SJCRH30 (cell line): ENCODE data around the gene BAMBI. TPM values are rescaled to one million over a fixed set of nuclear protein-coding genes. Genes with fewer than 3 reads are reported as not detected.

Source experiments
- DNase-seq, 2 experiments: peaks; one replicate each; pipeline ENCODE4 v3.0.0-alpha.2; 2015 to 2020
- H3K27ac ChIP-seq: fragments of 250-450 bp; sonication (Bioruptor Pico); 2 replicates; pipeline ENCODE4 v1.5.1; 2020; ENCODE audit warnings: mild to moderate bottlenecking, moderate library complexity
- H3K27me3 ChIP-seq: fragments of 250-450 bp; sonication (Bioruptor Pico); 2 replicates; pipeline ENCODE4 v1.5.1; 2020; ENCODE audit warnings: mild to moderate bottlenecking, moderate library complexity
- H3K36me3 ChIP-seq: fragments of 250-450 bp; sonication (Bioruptor Pico); 2 replicates; pipeline ENCODE4 v1.5.1; 2020; ENCODE audit warnings: mild to moderate bottlenecking, moderate library complexity
- H3K4me1 ChIP-seq: fragments of 250-450 bp; sonication (Bioruptor Pico); 2 replicates; pipeline ENCODE4 v1.5.1; 2020; ENCODE audit warnings: mild to moderate bottlenecking, moderate library complexity
- H3K4me3 ChIP-seq: fragments of 250-450 bp; sonication (Bioruptor Pico); 2 replicates; pipeline ENCODE4 v1.5.1; 2020; ENCODE audit warnings: mild to moderate bottlenecking, moderate library complexity
- H3K9me3 ChIP-seq: fragments of 250-450 bp; sonication (Bioruptor Pico); replicated peaks from 2 replicates; pipeline ENCODE4 v1.5.1; 2020; ENCODE audit warnings: mild to moderate bottlenecking, moderate library complexity
- total RNA-seq: library from RNA; depleted of rRNA; stranded (reverse); fragments of >200 nt; shearing (Covaris generic); gene quantifications from 2 replicates; pipeline ENCODE4 v1.2.3, GENCODE V29; 2014; rRNA removed

The BAMBI gene
- total RNA-seq, 1 experiment from 2014 or later = 3.8 TPM

- Histone ChIP-seq H3K4me1 (no peaks in the 10 kb centered on the region; the same call in 1 of the 2 replicates), H3K27me3 (no peaks in the 10 kb centered on the region), H3K4me3 (no peak overlapping the region), H3K36me3 (no peaks in the 10 kb centered on the region), H3K27ac (no peak overlapping the region), H3K9me3 (no peaks in the 10 kb centered on the region)
- DNase-seq = no peak
Observed at GRCh38 chr10:28728366-28728765, 51.0 kb downstream of the BAMBI start.

- Histone ChIP-seq H3K9me3 (no peaks in the 10 kb centered on the region), H3K27ac (no peak overlapping the region), H3K36me3 (no peaks in the 10 kb centered on the region), H3K4me1 (peaks cover 3% of the 10 kb centered on the region; the same call in 1 of the 2 replicates), H3K4me3 (no peak overlapping the region), H3K27me3 (no peaks in the 10 kb centered on the region)
- DNase-seq = no peak
Observed at GRCh38 chr10:28730031-28730778, 52.9 kb downstream of the BAMBI start.

GRCh38 chr10:28732091-28732490 is 54.8 kb downstream of the BAMBI start:
- Histone ChIP-seq H3K36me3 (no peaks in the 10 kb centered on the region), H3K27me3 (no peaks in the 10 kb centered on the region), H3K9me3 (no peaks in the 10 kb centered on the region), H3K4me3 (no peak overlapping the region), H3K27ac (no peak overlapping the region), H3K4me1 (peaks cover 3% of the 10 kb centered on the region; the same call in 1 of the 2 replicates)
- DNase-seq = no peak

Other genes with a start within 250 kb of the BAMBI start
- 121 and 142 TPM in 2 replicates for gene WAC, start 144.4 kb upstream of the BAMBI start, total RNA-seq